ENCODE data around the gene TTLL7.

Gene TTLL7, protein sequence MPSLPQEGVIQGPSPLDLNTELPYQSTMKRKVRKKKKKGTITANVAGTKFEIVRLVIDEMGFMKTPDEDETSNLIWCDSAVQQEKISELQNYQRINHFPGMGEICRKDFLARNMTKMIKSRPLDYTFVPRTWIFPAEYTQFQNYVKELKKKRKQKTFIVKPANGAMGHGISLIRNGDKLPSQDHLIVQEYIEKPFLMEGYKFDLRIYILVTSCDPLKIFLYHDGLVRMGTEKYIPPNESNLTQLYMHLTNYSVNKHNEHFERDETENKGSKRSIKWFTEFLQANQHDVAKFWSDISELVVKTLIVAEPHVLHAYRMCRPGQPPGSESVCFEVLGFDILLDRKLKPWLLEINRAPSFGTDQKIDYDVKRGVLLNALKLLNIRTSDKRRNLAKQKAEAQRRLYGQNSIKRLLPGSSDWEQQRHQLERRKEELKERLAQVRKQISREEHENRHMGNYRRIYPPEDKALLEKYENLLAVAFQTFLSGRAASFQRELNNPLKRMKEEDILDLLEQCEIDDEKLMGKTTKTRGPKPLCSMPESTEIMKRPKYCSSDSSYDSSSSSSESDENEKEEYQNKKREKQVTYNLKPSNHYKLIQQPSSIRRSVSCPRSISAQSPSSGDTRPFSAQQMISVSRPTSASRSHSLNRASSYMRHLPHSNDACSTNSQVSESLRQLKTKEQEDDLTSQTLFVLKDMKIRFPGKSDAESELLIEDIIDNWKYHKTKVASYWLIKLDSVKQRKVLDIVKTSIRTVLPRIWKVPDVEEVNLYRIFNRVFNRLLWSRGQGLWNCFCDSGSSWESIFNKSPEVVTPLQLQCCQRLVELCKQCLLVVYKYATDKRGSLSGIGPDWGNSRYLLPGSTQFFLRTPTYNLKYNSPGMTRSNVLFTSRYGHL

DNA sequence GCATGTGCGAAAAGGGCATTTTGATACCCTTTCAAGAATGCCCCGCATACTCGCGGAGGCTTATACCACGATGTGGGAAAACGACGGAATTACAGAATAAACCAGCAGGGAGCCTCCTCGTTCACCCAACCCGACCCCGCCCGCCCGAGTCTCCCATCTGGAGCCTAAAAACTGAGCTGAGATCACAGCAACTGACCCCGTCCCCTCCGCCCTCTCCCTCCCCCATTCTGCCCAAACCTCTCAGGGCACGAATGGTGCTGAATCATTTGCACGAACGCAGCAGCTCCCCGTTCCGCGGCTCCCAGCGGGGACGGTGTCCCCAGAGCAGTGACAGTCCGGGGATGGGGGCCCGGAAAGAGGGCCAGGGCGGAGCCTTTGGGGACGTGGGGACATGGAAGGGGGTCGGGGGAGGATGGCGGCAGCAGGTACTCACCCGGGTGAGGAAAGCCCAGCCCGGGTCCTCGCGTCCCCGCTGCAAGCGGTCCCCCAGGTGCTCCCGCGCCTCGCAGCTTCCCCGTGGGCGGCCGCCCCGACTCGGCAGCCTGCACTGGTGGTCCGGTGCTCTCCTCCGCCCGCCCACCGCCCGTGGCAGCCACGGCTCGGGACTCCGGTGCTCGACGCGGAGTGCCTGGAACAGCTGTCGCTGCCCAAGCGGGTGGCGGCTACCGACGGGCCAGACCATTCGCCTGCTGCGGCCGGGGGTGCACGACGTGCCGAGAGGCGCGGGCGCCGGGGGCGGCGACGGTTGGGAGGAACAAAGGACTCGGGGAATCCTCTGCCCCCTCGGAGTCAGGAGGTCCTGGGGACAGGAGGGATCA lies at the start of gene TTLL7:
TTLL7 (minus strand) TSS at position 635 of the 818 bp plus-strand sequence. CDS start 46,921 bp downstream, outside the sequence.
- peak; percentile 8 to 26 for DNase-seq (ENCODE audit: low read depth in 1 of 2, low spot score in 1 of 2)

DNA sequence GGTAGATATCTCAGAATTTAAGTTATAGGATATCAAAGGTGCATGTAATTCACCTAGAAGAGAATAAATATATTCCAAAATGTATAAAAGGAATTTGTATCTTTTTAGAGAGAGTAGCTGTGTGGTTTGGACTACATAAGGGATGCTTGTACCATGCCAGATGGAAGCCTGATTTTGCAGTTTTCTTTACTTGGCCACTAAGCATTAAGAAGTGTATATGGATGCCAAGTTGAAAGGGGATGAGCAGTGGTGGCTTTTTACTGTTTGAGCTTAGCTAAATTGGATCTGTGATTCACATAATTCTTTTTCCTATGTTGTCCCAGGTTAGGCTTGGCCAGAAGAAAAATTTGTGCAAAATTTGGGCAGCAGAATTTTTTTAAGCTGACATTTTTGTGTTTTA lies 43.5 kb upstream of the TTLL7 start:
- no peak for DNase-seq (ENCODE audit: low read depth in 1 of 2, low spot score in 1 of 2)

DNA sequence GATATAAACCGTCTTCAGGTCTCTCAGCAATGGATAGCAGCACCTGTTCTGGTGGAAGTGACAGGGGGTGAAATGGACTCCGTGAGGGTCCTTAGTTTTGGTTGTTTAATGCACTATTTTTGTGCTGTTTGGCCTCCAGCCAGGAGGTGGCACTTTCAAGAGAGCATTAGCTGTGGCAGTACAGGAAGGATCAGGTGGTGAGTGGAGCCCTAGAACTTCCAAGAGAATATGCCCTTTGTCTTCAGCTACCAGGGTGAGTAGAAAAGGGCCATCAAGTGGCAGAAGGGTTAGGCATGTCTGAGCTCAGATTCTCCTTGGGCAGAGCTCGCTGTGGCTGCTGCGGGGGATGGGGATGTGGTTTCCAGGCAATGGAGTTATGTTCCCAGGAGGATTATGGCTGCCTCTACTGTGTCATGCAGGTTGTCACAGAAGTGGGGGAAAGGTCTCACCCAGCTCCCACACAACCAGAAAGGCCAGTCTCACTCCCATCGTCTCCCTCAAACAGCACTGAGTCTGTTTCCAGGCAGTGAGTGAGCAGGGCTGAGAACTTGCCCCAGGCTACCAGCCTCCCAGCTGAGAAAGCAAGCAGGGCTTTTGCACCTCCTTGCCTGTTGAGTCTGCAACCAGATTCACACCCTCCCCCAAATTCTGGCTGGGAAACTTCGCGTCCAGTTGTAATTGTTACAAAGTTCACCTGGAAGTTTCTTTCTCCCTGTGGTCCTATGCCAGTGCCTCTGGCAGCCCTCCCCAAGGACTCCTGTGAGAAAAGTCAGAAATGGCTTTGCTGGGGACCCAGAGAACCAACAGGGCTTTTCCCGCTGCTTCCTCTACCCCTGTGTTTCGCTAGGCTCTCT lies 39.1 kb upstream of the TTLL7 start:
- no peak for DNase-seq (ENCODE audit: low read depth in 1 of 2, low spot score in 1 of 2)

DNA sequence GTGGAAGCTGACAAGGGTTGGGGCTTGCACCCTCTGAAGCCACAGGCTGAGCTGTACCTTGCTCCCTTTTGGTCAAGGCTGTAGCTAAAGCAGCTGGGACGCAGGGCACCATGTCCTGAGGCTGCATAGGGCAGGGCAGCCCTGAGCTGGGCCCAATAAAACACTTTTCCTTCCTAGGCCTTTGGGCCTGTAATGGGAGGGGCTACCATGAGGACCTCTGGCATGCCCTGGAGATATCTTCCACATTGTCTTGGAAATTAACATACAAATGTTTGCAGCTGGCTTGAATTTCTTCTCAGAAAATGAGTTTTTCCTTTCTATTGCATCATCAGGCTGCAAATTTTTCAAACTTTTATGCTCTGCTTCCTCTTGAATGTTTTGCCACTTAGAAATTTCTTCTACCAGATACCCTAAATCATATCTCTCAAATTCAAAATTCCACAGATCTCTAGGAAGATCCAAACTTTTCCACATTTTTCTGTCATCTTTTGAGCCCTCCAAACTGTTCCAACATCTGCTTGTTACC lies 32.9 kb upstream of the TTLL7 start:
- DNase-seq (ENCODE audit: low read depth in 1 of 2, low spot score in 1 of 2): no peak

DNA sequence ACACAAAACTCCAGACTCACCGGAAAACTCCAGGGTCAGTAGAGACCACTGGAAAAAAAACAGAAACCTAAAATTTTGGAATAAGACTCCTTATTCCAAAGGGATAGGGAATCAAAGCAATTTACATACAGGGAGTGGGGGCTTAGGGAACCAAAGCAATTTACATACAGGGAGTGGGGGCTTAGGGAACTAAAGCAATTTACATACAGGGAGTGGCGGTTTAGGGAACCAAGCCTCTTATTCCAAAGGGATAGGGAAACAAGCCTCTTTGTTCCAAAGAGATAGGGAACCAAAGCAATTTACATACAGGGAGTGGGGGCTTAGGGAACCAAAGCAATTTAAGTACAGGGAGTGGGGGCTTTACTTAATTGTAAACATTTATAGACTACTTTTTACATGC lies 28.4 kb upstream of the TTLL7 start:
- DNase-seq (ENCODE audit: low read depth in 1 of 2, low spot score in 1 of 2): no peak

DNA sequence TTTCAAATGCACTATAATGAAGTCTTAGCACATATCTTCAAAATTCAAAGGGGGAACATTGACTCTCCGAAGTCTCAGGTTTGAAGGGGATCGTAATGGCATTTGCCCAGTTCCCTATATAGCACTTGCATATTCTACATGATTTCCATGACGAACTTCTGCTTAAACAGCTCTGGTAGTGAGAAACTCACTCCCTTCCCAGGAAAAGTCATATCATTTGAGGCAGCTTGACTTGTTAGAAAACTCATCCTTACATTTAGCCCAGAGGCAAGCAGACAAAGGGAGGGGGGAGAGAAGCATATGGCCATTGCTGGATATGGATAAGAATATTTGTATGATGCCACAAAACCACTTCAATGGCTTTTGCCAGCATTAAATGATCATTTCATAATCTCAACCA lies 27.0 kb upstream of the TTLL7 start:
- DNase-seq (ENCODE audit: low read depth in 1 of 2, low spot score in 1 of 2): no peak

DNA sequence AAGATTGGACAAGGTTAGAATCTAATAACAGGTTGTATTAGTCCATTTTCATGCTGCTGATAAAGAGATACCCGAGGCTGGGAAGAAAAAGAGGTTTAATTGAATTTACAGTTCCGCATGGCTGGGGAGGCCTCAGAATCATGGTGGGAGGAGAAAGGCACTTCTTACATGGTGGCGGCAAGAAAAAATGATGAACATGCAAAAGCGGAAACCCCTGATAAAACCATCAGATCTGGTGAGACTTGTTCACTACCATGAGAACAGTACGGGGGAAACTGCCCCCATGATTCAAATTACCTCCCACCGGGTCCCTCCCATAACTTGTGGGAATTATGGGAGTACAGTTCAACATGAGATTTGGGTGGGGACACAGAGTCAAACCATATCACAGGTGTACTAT lies 22.9 kb upstream of the TTLL7 start:
- DNase-seq (ENCODE audit: low read depth in 1 of 2, low spot score in 1 of 2): no peak

DNA sequence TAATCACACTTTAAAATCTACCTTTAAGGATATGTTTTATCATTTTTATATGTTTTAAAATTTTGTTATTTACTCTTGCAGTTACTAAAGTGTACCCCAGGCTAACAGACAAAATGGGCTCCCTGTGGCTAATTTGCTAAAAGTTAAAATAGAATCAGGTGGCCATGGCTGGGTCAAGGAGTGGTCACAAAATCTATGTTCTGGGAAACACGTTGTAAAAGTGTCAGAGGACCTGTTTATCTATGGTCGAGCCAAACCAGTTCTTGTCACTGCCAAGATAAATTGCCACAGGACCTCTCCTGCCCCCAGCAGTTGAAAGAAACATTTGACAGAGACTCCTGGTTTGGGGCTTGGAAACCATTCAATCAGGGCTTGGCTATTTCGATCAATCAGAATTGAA lies 21.2 kb upstream of the TTLL7 start:
- no peak for DNase-seq (ENCODE audit: low read depth in 1 of 2, low spot score in 1 of 2)

DNA sequence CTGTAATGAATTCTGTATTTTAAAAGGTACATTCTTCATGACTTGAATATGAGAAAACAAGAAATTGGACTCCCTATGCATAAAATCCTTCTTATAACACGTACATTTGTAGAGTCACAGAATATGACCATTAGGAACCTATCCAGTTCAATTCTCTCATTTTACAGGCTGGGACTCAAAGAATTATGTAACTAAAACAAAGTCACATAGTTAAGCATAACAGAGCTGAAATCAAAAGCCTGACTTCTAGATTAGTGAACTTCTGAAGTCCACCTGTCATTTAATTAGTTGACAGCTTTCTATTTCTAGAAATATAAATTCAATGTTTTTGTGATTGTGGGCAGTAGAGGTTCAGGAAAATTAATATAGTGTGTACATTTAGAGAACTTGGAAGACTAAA lies 20.3 kb upstream of the TTLL7 start:
- DNase-seq (ENCODE audit: low read depth in 1 of 2, low spot score in 1 of 2): no peak

DNA sequence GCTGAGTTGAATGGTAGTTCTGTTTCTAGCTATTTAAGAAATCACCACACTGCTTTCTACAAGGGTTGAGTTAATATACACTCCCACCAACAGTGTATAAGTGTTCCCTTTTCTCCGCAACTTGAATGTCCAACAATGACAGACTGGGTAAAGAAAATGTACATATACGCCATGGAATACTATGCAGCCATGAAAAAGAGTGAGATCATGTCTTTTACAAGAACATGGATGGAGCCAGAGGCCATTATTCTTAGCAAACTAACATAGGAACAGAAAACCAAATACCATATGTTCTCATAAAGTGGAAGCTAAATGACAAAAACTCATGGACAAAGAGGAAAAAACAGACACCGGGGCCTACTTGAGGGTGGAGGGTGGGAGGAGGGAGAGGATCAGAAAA lies 14.8 kb upstream of the TTLL7 start:
- no peak for DNase-seq (ENCODE audit: low read depth in 1 of 2, low spot score in 1 of 2)

DNA sequence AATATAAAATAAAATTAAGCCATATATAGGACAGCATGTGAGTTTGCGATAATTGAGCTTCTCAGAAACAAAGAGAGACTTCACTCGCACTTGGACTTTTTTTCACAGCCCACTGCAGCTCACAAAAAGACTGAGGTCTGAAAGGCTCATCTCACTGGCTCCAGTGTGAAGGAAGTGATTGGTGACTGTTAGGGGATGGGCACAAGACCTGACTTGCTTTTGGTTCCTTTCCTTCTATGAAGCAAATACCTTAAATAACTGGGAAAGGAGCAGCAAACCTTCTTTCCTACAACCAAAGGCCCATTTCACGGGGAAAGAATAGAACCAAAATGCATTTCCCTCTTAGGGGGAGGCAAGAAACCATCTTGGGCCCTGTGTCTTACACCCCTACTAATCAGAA lies 13.1 kb upstream of the TTLL7 start:
- DNase-seq (ENCODE audit: low read depth in 1 of 2, low spot score in 1 of 2): no peak

DNA sequence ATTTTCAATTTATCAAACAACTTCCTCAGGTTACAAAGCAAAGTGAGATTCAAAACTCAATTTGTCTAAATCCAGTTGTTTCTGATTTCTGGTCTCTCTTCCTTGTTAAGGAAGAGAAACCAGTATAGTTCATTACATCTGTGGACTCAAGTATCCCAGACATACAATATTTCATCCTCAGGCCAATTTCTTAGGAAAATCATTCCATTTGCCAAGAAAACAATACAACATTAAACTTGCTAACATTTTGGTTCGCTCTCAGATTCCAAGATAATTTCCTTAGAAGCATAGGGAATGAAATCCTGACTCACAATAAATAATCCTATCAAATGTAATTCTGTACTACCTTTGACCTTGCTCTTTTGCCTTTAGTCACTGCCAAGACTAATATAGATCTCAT lies 11.2 kb upstream of the TTLL7 start:
- DNase-seq (ENCODE audit: low read depth in 1 of 2, low spot score in 1 of 2): no peak

DNA sequence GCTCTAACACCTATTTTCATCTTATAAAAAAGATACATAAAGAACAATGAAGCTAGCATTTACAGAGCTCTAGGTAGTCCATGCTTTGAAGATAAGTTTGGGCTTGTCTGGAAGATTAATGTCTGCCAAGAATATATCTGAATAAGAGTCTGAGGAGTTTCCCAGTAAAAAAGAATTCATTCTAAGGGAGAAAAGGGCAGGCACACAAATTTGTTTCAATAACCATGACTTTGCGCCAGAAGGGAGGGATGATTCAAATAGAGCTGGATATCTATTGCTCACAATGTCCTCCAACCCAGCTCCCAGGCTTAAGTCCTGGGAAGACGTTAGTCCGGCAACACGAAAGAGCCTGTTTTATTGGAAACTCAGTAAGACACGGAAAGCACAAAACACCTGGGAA lies 9.7 kb upstream of the TTLL7 start:
- DNase-seq (ENCODE audit: low read depth in 1 of 2, low spot score in 1 of 2): no peak

DNA sequence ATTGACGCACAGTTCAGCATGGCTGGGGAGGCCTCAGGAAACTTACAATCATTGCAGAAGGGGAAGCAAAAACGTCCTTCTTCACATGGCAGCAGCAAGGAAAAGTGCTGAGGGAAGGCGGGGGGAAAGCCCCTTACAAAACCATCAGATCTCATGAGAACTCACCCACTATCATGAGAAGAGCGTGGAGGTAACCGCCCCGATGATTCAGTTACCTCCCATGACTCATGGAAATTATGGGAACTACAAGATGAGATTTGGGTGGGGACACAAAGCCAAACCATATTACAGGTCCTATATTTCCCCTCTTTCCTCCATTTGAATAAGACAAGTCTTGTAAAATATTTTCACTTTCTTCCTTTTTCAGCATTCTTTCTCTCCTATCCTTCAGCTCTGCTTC lies 7.7 kb upstream of the TTLL7 start:
- DNase-seq (ENCODE audit: low read depth in 1 of 2, low spot score in 1 of 2): no peak

DNA sequence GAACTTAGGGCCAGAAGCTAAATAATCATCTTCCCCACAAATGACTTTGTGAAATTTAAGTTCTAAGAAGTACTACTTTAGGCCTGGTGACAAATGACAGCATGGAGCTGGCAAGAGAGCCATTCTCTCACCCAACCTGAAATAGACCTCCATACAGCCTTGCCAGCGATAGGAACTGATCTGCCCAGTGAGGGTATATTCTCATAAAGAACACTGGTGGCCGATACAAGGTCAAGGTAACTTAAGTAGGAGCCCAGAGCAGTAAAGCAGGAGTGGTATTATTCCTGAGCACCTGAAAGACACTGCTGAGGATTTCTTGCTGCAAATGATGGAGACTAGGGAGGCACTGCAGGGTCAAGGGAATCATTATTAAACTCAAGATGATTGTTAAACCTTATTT lies 2.6 kb upstream of the TTLL7 start:
- no peak for DNase-seq (ENCODE audit: low read depth in 1 of 2, low spot score in 1 of 2)

DNA sequence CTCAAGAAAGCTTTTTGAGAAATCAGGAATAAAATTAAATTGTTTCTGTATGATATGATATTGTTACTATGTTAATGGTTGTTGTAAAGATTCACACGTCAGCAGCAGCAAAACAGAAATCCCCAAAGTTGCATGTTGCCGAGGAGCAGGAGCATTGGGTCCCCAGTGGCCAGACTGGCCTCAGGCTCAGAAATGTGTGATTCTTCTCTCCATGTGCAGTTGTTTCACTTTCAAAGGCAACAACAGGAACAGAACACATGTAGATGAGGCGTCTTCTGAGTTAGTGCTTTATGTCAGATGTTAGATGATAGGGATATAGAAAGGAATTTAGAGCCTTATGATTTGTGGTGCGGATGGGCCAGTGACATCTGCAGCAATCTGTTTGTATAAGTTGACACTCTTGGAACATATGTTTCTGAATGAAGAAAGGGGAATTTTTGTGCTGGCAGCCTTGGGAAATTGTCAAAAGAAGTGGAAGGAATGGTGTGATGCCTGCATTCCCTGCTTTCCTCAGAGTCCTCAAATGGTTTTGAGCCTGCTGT lies 2.1 kb upstream of the TTLL7 start:
- no peak for DNase-seq (ENCODE audit: low read depth in 1 of 2, low spot score in 1 of 2)

DNA sequence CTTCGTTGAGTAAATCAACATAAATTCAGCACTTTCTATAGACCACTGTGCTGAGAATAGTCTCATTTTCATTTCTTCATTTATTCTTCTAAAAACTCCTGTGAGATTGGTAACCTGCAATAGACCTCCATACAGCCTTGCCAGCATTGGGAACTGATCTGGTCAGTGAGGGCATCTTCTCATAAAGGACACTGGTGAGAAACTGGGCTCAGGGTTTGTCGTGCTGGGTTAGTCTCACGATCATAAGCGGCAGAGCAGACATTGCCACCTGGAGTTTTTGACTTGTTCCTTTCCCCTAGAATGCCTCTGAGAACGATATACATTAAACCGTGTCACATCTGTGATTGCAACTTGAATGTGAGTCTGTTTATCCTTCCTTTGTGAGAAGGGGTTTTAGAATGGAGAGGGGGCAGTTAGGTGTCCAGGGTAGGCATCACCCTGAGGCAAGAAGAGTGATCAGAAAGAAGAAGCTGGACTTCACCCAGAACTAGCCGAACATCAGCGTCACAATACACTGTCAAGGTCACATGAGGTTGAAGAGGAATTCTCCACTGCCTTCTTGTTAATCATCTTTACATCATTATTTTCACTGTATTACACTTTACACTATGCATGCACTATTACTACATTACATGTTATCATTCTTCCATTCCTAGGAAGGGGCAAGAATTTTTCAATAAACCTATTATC lies 1.4 kb upstream of the TTLL7 start:
- no peak for DNase-seq (ENCODE audit: low read depth in 1 of 2, low spot score in 1 of 2)

DNA sequence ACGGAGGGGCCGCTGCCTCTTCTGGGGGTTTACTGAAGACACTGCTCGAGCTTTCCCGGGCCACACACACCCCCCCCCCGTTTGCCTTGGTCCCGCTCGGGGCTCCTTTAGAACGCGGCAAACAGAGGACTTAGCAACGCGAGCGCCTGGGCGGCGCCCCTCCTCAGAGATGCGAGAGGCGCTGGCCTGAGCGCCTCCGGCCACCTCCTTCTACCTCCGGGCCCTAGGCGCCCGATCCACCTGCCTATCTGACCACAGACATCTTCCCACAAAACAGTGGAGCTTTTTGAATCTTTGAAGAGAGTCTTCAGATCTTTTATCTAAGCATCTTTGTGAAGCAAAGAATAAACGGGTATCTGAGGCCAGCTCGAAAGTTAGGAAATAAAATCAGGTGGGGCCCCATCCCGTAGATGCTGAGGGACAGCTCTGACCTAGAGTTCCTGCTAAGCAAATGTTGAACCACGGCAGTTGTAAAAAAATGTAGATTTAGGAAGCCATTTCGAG lies 436 bp upstream of the TTLL7 start:
- no peak for DNase-seq (ENCODE audit: low read depth in 1 of 2, low spot score in 1 of 2)

DNA sequence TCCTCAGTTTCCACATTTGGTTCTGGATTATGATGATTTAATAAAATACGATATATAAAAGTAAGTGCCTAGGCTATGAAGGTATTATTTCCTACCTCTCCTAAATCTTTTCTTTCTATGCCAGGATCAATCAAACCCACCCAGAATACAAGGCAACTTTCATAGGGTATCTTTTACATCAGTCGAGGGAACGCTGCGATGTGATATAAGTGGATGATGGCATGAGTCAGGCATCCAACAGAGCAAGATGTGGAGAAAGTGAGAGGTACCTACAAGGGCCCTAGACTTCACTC lies 781 bp downstream of the TTLL7 start:
- no peak for DNase-seq (ENCODE audit: low read depth in 1 of 2, low spot score in 1 of 2)

DNA sequence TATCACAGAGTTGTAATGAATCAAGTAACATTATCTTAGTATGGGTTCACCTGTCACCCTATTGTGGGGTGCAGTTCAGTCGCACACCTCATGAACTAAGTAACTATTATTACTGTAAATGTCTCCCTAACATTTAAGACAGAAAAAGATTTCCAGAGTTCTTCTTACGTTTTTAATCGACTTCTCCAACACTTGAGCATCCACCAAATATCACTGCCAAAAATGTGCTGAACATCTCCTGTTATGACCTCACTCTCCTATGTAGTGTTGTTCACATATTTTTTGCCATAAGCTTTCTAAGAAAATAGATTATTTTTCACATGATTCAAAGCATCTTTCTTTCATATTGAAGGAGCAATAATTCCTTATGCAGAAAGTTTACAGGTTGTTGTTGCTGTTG lies 1.3 kb downstream of the TTLL7 start:
- DNase-seq (ENCODE audit: low read depth in 1 of 2, low spot score in 1 of 2): no peak

Data from stimulated activated CD4-positive, alpha-beta T cell treated with anti-CD3 and anti-CD28 coated beads, Interleukin-15, amount 100 ng/mL, for 1 hour (primary cell).